ENCODE results near the gene CAMK2B.

The CAMK2B gene

GRCh38 chr7:44240983-44241510 lies 84.3 kb downstream of the CAMK2B start:
- no peaks in the 10 kb centered on the region for H3K27me3 ChIP-seq
- H4K20me1 ChIP-seq = 0 out of 22 replicates have a peak, but pooled peaks cover 0 to 4% (median 0%) of the 10 kb centered on the region in 11 experiments
- H3K4me1 ChIP-seq = peaks cover 0 to 30% (median 13%) of the 10 kb centered on the region in 10 experiments; a peak in 11 of 20 replicates
- no peak overlapping the region for H3K4me3 ChIP-seq
- H3K27ac ChIP-seq = peak overlapping the region in 9 of 11 experiments; percentile 0 to 55 (median 29); a peak in 9 of 22 replicates
- peak overlapping the region in 4 of 11 experiments; percentile 30 to 55 (median 44); a peak in 7 of 22 replicates for H3K9ac ChIP-seq
- H3K4me2 ChIP-seq = peak overlapping the region in 8 of 11 experiments; percentile 5 to 37 (median 22); a peak in 6 of 22 replicates
- H3K36me3 ChIP-seq = no peaks in the 10 kb centered on the region
- H3K9me3 ChIP-seq (replicated peaks in 1 of 11) = no peaks in the 10 kb centered on the region
- TF ChIP-seq Cebpa-rat (IDR thresholded peaks at IDR 0.05) = no peak

DNA sequence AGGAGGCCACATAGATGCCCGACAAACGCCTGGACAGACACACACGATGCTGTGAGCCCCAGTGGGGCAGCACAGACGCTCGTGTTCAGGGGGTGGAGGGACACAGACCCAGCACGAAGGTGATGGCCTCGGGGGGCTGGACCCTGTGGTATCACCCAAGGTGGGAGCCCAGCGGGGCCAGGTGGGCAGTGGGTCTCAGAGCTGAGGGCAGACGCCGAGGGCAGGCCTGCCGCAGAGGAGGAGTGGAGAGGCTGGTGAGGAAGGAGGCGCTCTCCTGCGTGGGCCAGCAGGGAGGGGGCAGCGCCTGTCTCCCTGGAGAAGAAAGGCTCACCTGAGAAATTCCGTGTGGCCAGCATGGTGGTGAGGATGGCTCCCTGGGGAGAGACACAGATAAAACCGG lies 85.0 kb downstream of the CAMK2B start:
- Histone ChIP-seq H4K20me1 (0 out of 22 replicates have a peak, but pooled peaks cover 0 to 7% (median 0%) of the 10 kb centered on the region in 11 experiments), H3K27me3 (no peaks in the 10 kb centered on the region), H3K9ac (peak overlapping the region in 3 of 11 experiments; percentile 30 to 55 (median 54); a peak in 3 of 22 replicates), H3K4me3 (no peak overlapping the region), H3K27ac (peak overlapping the region in 6 of 11 experiments; percentile 0 to 55 (median 47); a peak in 7 of 22 replicates), H3K4me2 (peak overlapping the region in 2 of 11 experiments; percentile 30 to 32; a peak in 4 of 22 replicates), H3K9me3 (replicated peaks in 1 of 11) (no peaks in the 10 kb centered on the region), H3K4me1 (peaks cover 0 to 30% (median 14%) of the 10 kb centered on the region in 10 experiments; a peak in 11 of 20 replicates), H3K36me3 (no peaks in the 10 kb centered on the region)
- TF ChIP-seq Cebpa-rat (IDR thresholded peaks at IDR 0.05) = no peak

DNA sequence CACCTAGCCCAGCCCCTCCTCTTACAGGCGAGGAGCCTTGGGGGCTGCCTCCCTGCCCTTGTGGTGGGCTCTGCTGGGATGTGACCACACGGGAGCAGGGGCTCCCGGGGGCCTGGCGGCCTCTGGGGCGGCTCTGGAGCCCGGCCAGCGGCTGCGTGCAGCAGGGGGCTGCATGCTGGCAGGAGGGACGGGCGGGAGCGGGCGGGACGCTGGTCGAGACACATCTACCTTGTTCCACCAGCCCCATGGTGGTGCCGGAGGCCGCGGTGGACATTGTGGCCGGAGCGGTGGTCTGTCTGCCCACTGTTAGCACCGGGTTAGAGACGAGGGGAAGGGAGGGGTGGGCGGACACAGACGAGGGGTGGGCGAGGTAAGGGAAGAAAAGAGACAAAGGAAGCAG lies 86.0 kb downstream of the CAMK2B start:
- no peaks in the 10 kb centered on the region for H3K36me3 ChIP-seq
- no peaks in the 10 kb centered on the region for H3K9me3 ChIP-seq (replicated peaks in 1 of 11)
- peaks cover 0 to 30% (median 14%) of the 10 kb centered on the region in 10 experiments; a peak in 11 of 20 replicates for H3K4me1 ChIP-seq
- no peaks in the 10 kb centered on the region for H3K27me3 ChIP-seq
- H4K20me1 ChIP-seq = peaks cover 0 to 13% (median 0%) of the 10 kb centered on the region in 11 experiments; a peak in 1 of 22 replicates
- no peak overlapping the region for H3K4me3 ChIP-seq
- no peak overlapping the region for H3K9ac ChIP-seq
- H3K27ac ChIP-seq = no peak overlapping the region
- TF ChIP-seq Cebpa-rat (IDR thresholded peaks at IDR 0.05) = no peak
- no peak overlapping the region for H3K4me2 ChIP-seq

DNA sequence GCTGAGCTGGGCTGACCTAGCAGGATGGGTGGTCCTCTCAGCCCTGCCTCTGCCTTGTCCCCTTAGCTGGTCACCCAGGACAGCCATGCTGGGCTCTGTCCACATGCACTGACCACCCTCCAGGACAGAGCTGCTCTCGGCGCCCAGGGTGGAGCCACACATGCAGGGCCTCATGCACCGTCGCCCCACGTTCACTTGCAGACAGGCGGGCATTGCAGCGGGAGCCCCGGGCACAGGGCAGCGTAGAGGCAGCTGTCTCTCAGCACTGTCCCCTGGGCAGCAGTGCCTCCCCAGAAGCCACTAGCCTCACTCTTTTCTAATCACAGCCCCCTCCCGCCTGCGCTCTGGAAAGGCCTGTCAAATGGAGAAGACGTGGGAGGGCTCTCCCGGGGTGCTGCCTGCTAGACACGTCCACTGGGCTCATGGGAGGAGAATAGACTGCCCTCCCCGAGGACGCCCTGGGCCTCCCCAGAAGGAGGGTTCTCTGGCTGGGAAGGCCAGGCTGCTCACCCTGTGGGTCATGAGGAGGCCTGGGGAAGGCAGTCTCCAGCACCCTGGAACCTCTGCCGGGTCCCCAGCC lies 87.2 kb downstream of the CAMK2B start:
- Histone ChIP-seq H3K4me3 (no peak overlapping the region), H3K4me1 (peaks cover 0 to 25% (median 13%) of the 10 kb centered on the region in 10 experiments; a peak in 10 of 20 replicates), H4K20me1 (peaks cover 0 to 18% (median 0%) of the 10 kb centered on the region in 11 experiments; a peak in 1 of 22 replicates), H3K27ac (no peak overlapping the region), H3K9me3 (replicated peaks in 1 of 11) (no peaks in the 10 kb centered on the region), H3K36me3 (no peaks in the 10 kb centered on the region), H3K9ac (no peak overlapping the region; a peak in 1 of 22 replicates), H3K27me3 (no peaks in the 10 kb centered on the region), H3K4me2 (no peak overlapping the region)
- no peak for TF ChIP-seq Cebpa-rat (IDR thresholded peaks at IDR 0.05)

GRCh38 chr7:44237696-44238095 lies 87.7 kb downstream of the CAMK2B start:
- Histone ChIP-seq H3K27me3 (no peaks in the 10 kb centered on the region), H3K4me3 (no peak overlapping the region), H3K27ac (no peak overlapping the region), H3K9me3 (replicated peaks in 1 of 11) (no peaks in the 10 kb centered on the region), H3K9ac (no peak overlapping the region), H3K36me3 (no peaks in the 10 kb centered on the region), H4K20me1 (peaks cover 0 to 18% (median 0%) of the 10 kb centered on the region in 11 experiments; a peak in 1 of 22 replicates), H3K4me2 (no peak overlapping the region), H3K4me1 (peaks cover 0 to 23% (median 12%) of the 10 kb centered on the region in 10 experiments; a peak in 10 of 20 replicates)
- no peak for TF ChIP-seq Cebpa-rat (IDR thresholded peaks at IDR 0.05)

GRCh38 chr7:44236333-44236728 lies 89.1 kb downstream of the CAMK2B start:
- no peaks in the 10 kb centered on the region for H3K27me3 ChIP-seq

DNA sequence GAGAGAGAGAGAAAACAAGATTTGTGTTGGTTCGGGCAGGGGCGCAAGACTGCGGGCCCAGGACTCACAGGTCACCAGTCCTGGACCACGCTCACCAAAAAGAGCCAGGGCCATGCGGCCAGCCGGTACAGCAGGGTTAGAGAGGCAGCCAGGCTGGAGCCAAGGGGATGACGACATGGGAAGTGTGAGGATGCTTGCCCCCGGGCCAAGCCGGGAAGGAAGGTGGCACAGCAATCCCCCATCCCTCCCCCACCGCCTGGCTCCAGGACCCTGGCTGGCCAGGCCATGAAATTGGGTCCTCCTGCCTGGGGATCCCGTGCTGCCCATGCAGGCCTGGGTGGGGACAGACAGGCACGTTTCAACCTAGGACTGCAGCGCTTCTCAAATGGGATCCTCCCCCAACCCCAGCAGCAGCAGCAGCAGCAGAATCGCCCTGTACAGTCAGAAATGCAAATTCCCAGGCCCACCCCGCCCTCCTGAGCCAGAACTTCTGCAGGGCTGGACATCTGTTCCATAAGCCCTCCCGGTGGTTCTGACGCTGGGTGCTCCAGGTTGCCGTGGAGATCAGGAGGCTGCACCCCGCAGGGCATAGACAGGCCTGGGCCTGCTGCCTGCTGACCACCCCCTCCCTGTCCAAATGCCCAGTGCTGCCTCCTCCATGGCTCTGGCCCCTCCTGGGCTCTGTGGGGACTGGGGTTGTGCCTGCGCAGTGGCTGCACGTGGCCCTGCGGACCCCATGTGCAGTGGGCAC lies 89.6 kb downstream of the CAMK2B start:
- Histone ChIP-seq H3K9ac (no peak overlapping the region; a peak in 1 of 22 replicates), H4K20me1 (peaks cover 0 to 18% (median 0%) of the 10 kb centered on the region in 11 experiments; a peak in 1 of 22 replicates), H3K4me1 (peaks cover 0 to 13% (median 9%) of the 10 kb centered on the region in 10 experiments; a peak in 10 of 20 replicates), H3K4me3 (no peak overlapping the region), H3K4me2 (peak overlapping the region in 2 of 11 experiments; percentile 8 to 45; a peak in 3 of 22 replicates), H3K27me3 (no peaks in the 10 kb centered on the region), H3K27ac (no peak overlapping the region), H3K9me3 (replicated peaks in 1 of 11) (no peaks in the 10 kb centered on the region), H3K36me3 (no peaks in the 10 kb centered on the region)
- TF ChIP-seq Cebpa-rat (IDR thresholded peaks at IDR 0.05) = no peak

More at GRCh38 chr7:44236333-44236728, 89.1 kb downstream of the CAMK2B start:
- H3K9ac ChIP-seq = no peak overlapping the region
- H4K20me1 ChIP-seq = peaks cover 0 to 18% (median 0%) of the 10 kb centered on the region in 11 experiments; a peak in 1 of 22 replicates
- H3K4me3 ChIP-seq = no peak overlapping the region
- H3K27ac ChIP-seq = no peak overlapping the region
- H3K4me1 ChIP-seq = peaks cover 0 to 19% (median 11%) of the 10 kb centered on the region in 10 experiments; a peak in 10 of 20 replicates
- no peak for TF ChIP-seq Cebpa-rat (IDR thresholded peaks at IDR 0.05)
- no peaks in the 10 kb centered on the region for H3K36me3 ChIP-seq
- no peaks in the 10 kb centered on the region for H3K9me3 ChIP-seq (replicated peaks in 1 of 11)
- H3K4me2 ChIP-seq = peak overlapping the region in 3 of 11 experiments; percentile 8 to 45 (median 12); a peak in 3 of 22 replicates

- Histone ChIP-seq H3K4me1 (peaks cover 0 to 13% (median 8%) of the 10 kb centered on the region in 10 experiments; a peak in 9 of 20 replicates), H3K27me3 (no peaks in the 10 kb centered on the region), H3K4me3 (no peak overlapping the region), H3K4me2 (no peak overlapping the region), H3K9ac (no peak overlapping the region; a peak in 1 of 22 replicates), H3K36me3 (no peaks in the 10 kb centered on the region), H4K20me1 (peaks cover 0 to 18% (median 0%) of the 10 kb centered on the region in 11 experiments; a peak in 1 of 22 replicates), H3K27ac (no peak overlapping the region), H3K9me3 (replicated peaks in 1 of 11) (no peaks in the 10 kb centered on the region)
- no peak for TF ChIP-seq Cebpa-rat (IDR thresholded peaks at IDR 0.05)
Observed at GRCh38 chr7:44235066-44235465, 90.3 kb downstream of the CAMK2B start.
